GM10248 (cell line): ENCODE measurements around the gene ZBED2.
"Not testable (repeated sequence)": the region's sequence is repeated elsewhere in the genome, so short reads cannot be mapped to it uniquely, and the experiment has no call there.

Experiments
- CTCF ChIA-PET: fragments of 300-600 bp; sonication (Branson Sonifier 250); formaldehyde crosslinking; extraction: SDS; loops from one replicate; lab custom pipeline; 2021; ENCODE audit warnings: antibody characterized with exemption; lab: Yijun Ruan, JAX
- POLR2A ChIA-PET: fragments of 350-650 bp; sonication (Branson Sonifier 250); formaldehyde crosslinking; extraction: SDS; loops from one replicate; lab custom pipeline; 2020; ENCODE audit warnings: antibody characterized with exemption; lab: Yijun Ruan, JAX
- DNase-seq: peaks from one replicate; pipeline ENCODE4 v3.0.0; 2012; ENCODE audit errors: extremely low spot score
- TF ChIP-seq, protein P1 (sequence below): IDR thresholded peaks from 2 replicates; pipeline ENCODE4 v1.5.1; 2012; ENCODE audit warnings: mild to moderate bottlenecking, low read depth; ENCODE audit errors: extremely low read depth, missing control alignments, control extremely low read depth

Gene ZBED2

GRCh38 chr3:111566844-111567243 is 28.3 kb downstream of the ZBED2 start:
- no peak for DNase-seq
- TF ChIP-seq, protein P1, sequence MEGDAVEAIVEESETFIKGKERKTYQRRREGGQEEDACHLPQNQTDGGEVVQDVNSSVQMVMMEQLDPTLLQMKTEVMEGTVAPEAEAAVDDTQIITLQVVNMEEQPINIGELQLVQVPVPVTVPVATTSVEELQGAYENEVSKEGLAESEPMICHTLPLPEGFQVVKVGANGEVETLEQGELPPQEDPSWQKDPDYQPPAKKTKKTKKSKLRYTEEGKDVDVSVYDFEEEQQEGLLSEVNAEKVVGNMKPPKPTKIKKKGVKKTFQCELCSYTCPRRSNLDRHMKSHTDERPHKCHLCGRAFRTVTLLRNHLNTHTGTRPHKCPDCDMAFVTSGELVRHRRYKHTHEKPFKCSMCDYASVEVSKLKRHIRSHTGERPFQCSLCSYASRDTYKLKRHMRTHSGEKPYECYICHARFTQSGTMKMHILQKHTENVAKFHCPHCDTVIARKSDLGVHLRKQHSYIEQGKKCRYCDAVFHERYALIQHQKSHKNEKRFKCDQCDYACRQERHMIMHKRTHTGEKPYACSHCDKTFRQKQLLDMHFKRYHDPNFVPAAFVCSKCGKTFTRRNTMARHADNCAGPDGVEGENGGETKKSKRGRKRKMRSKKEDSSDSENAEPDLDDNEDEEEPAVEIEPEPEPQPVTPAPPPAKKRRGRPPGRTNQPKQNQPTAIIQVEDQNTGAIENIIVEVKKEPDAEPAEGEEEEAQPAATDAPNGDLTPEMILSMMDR: no peak
- ChIA-PET POLR2A (no interaction called here), CTCF (no interaction called here)

- CTCF ChIA-PET, POLR2A ChIA-PET, DNase-seq: not testable (repeated sequence)
Observed at GRCh38 chr3:111561902-111562301, 33.2 kb downstream of the ZBED2 start.

DNA sequence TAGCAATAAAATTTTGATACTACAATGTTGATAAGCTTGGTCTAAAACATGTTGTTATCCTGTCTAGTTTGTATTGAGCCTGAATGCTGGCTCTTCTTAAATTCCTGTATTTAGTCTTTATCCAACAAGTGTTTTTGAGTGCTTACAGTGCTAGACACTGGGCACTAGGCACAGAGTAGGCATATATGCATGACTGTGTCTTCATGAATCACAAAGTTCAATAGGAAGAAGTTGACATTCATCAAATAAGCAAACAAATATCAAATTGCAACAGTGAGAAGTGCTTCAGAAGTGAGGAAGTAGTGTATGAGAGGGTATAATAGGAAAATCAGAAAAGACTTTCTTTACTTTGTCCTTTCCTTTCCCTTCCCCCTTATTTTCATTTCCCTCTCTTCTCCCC is 46.4 kb downstream of the ZBED2 start:
- ChIA-PET CTCF (no interaction called here), POLR2A (no interaction called here)
- TF ChIP-seq, protein P1: no peak
- DNase-seq: no peak

GRCh38 chr3:111548092-111548491 is 47.1 kb downstream of the ZBED2 start:
- POLR2A ChIA-PET: no interaction called here
- DNase-seq: peak; percentile 30
- TF ChIP-seq, protein P1: no peak
- CTCF ChIA-PET: no interaction called here

GRCh38 chr3:111547631-111548030 is 47.5 kb downstream of the ZBED2 start:
- peak; percentile 18 for DNase-seq
- CTCF ChIA-PET: no interaction called here
- TF ChIP-seq, protein P1: no peak
- POLR2A ChIA-PET: no interaction called here

DNA sequence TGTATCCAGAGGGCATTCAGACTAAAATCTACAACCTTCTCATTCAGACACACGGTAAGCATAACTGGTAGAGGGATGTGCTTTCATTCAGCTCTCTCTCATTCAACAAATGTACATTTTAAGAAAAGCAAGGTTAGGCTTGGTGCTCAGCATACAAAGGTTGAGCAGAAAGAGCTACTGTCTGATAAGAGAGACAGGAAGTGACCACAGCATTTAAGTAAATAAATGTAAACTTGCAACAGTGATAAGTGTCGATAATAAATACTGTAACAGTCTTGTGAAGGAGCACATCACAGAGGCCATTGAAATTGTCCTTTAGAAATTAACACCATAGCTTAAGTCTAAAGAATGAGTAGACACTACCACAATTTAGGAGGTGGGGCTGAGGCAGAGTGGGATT is 49.8 kb downstream of the ZBED2 start:
- ChIA-PET POLR2A (no interaction called here), CTCF (interaction anchor here (0.7 kb wide), 1 partner anchor 19 kb away, joined by 3 read pairs; no protein-coding TSS in a partner anchor)
- TF ChIP-seq, protein P1: no peak
- DNase-seq: no peak
